Activated CD8-positive, alpha-beta memory T cell treated with anti-CD3 and anti-CD28 coated beads for 36 hours (primary cell): ENCODE measurements around the gene PLP2. TPM values are rescaled to one million over a fixed set of nuclear protein-coding genes. Genes with fewer than 3 reads are reported as not detected.

Experiments used
- CTCF ChIA-PET: fragments of 350-600 bp; sonication (Branson Sonifier 250); formaldehyde crosslinking; loops from one replicate; lab custom pipeline; 2021; ENCODE audit warnings: antibody characterized with exemption; lab: Charles Lee
- POLR2A ChIA-PET: fragments of 350-600 bp; sonication (Branson Sonifier 250); formaldehyde crosslinking; loops from one replicate; lab custom pipeline; 2021; ENCODE audit warnings: antibody characterized with exemption; lab: Charles Lee
- total RNA-seq, 2 experiments: library from RNA; stranded (reverse); gene quantifications; one replicate each; pipeline ENCODE4 v1.2.3, GENCODE V29; 2021

Gene PLP2
- total RNA-seq, 2 experiments from 2014 or later, result 80.2 to 86.8 TPM

DNA sequence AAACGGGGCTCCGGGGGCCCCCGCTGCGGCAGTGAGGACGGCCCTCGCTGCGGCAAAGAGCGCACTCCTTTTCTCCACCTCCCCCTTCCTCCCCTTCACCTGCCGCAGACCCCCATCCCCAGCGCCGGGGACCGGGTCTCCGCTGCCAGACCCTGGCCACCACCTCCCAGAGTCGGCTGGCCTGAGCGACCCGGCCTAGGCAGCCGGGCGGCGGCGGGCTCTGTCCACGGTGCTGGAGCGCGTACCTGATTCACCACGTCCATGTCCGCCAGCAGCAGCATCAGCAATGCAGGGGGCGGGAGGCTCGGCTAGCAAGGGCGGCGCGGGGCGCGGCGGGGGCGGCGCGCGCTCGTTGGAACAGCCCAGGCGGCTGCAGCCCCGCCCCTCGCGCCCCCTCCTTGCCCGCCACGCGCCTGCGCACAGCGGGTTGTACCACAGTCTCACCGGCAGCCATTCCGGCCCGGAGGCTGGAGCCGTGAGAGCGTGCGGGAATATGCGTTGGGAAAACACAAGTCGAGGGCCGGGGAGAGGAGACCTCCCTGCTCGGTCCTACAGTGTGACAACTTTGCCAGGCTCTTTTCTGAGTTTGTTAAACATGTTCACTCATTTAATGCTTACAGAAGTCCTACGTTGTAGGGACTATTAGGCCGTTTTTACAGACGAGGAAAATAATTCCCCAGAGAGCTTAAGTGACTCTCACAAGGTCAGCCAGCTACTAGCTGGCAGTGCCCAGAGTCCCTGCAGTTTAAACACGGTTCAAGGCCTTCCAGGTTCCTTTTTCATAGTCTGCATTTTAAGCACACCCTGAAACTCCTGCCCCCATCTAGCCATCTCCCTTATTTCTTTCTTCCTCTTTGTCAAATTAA, 28.4 kb downstream of the PLP2 start, which contains the start of gene SYP:
TSS of gene SYP (minus strand) at position 288 of the 866 bp plus-strand sequence. CDS start at position 281, 7 bp downstream.
- CTCF ChIA-PET, result no interaction called here
- POLR2A ChIA-PET, result interaction anchor here (0.7 kb wide), 1 partner anchor 48 kb away, joined by 3 read pairs; no protein-coding TSS in a partner anchor

DNA sequence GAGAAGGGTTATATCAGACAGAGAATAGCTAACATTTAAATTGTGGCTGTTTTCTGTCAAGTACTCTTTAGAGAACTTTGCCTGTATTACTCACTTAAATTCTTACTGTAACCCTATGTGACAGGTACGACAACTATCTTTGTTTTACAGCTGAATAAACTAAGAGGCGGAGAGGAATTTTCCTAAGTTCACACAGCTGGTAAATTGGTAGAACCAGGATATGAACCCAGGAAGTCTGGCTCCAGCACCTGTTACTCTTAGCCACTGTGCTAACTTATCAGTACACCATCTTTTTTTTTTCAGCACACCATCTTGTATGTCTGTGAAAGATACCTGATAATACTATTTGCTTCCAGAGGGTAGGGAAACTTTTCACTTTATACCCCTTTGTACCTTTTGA, 30.3 kb downstream of the PLP2 start:
- POLR2A ChIA-PET, result no interaction called here
- CTCF ChIA-PET, result interaction anchor here (0.7 kb wide), 1 partner anchor 89 kb away, joined by 3 read pairs; no protein-coding TSS in a partner anchor

DNA sequence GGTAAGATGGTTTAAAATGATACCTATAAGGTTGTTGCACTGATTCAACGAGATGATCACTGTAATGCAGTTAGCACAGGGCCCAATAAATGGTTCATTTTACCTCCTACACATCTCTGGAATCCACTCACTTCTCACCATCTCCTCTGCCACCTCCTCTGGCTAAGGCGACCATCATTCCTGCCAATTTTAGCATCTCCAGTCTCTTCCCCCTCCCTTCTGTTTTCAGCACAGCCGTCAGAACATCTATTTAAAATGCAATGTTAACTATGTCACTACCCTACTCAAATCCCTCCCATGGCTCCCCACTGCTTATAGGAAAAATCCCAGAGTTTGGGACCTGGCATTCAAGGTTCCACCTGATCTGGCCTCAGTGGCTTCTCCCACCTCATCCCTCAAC, 31.8 kb downstream of the PLP2 start:
- CTCF ChIA-PET, result no interaction called here
- POLR2A ChIA-PET, result no interaction called here

DNA sequence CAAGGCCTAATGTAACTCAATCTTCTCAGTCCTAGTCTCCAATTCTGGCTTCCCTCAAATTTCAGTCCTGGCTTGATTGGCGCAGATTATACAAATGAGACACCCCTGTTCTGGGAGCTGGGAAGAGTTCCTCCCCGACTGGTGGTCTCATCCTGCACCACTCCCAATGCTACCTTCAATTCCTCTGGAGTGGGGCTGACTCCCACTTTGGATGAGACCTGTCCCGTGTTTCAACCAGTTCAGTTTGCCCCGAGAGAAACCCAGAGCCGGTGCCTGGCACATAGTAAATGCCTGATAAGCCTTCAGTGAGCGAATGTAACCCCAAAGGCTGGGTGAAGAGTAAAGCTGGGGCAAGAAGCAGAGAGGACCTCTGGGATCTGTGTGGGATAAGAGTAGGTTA, 32.3 kb downstream of the PLP2 start:
- ChIA-PET CTCF (no interaction called here), POLR2A (no interaction called here)

DNA sequence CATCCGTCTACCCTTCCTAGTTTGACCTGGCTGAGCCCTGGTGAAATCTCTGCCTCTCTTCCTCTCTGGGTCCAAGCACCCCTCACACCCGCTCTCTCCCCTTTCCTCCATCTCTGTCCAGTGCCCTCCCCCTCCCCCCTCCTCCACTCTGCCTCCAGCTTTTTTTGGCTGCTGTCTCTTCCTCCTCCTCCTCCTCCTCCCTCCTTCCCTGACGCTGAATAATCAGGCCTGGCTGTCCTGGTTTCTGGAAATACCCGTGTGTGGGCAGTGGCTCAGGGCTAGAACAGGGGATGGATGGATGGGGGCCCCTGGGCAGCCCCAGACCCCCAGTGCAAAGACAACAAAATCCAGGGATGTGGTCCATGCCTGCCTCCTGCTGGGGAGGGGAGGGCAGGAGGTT, 33.0 kb downstream of the PLP2 start:
- POLR2A ChIA-PET, result no interaction called here
- CTCF ChIA-PET, result no interaction called here

DNA sequence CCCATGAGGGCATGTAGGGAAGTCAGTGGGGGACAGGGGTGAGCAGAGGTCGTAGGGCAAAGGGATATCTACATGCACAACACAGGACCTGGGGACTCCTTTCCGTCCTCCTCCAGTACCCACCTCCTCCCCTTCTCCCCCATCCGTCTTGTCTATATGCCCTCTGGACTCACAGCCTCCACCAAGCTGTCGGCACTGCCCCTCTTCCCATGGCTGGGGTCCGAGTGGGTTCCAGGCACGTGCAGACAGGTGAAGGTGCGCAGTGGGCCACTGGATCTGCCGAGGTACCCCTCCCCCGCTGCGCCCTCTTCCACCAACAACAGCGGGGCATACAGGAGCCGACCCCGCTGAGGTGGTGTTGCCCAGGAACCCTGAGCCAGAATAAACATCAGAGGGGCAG, 33.7 kb downstream of the PLP2 start:
- POLR2A ChIA-PET, result no interaction called here
- CTCF ChIA-PET, result no interaction called here

DNA sequence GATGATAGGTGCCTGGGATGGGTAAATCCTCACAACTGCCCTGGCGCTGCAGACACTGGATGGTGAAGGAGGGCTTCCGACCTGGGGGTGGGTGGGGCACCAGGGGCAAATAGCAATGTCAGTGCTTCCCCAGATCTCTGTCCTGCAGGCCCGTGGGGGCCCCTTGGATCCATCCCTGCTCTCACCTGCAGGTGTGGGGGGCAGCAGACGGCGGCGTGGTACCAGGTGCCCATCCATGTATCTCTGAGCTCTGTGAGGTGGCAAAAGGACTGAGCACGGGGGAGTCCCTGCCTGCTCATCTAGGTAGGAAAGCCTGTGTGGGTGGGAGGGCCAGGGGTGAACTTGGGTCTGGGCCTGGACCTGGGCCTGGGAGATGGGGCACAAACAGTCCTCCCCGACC, 34.8 kb downstream of the PLP2 start:
- POLR2A ChIA-PET, result no interaction called here
- CTCF ChIA-PET, result no interaction called here

DNA sequence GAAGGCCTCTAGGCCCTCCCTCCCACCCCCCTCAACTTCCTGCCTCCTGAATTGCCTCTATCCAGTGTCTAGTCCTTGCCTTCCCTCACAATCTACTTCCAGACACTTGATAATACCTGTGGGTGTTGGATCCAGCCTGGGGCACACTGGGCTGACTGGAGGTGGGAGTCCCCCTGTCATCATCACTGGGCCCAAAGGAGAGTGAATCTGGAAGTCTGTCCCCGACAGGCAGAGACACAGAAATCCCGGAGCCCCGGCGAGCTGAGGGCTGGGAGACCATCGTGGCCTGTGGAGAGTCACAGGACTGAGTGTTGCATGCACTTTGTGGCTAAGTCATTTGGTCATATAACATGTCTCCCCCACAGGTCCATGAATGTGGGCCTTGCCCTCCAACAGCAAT, 36.7 kb downstream of the PLP2 start:
- ChIA-PET CTCF (no interaction called here), POLR2A (no interaction called here)

DNA sequence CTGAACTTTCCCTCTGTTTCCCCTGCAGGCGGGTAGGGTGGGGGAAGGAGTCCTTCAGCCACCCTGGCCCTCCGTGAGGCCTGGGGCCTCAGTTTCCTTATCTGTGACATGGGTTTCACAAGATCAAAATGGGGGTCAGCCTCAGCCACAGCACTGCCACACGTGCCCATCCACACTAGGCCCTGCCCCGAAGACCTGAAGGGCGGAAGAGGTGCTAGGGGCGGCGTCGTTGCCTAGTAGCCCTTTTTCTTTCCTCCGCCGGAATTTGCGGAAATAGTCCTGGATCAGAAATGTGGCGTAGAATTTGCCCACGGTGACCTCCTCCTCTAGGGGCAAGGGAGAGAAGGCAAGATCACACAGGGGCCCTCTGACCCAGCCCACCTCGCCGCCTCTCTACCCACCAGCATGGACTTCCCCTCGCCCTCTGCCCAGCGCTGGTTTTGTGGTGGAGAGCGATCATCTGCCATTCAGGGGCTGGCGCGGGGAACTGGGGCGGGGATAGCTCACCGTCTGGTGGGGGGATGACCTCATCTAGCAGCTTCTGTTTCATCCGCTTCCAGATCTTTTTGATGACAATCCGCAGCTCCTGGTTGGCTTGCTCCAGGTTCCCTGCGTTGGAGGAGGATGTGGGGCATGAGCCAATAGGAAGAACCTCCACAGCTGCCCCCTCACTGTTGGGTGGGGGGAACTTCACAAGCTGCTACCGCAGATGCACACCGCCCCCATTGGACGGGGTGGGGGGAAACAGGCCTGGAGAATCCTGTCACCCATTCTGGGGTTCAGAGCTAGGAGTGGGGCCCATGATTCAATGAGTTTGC, 37.9 kb downstream of the PLP2 start:
- ChIA-PET CTCF (no interaction called here), POLR2A (no interaction called here)

DNA sequence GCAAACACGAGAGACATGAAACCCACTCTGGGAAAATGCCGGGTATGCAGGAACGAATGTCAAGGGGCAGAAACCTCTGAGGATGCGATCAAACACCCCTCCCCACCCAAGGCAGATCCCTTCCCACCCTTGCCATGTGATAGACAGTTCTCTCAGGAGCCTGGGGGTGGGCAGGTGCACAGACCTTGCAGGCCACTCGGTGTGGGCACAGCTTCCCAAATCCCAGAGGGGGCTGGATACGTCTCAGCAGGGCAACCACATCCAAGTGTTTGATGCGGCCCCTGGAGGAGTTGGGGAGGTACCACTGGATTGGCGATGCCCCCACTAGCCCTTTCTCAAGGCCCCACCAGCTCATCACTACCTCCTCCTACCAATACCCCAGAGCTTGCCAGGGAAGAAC, 38.7 kb downstream of the PLP2 start:
- ChIA-PET POLR2A (no interaction called here), CTCF (no interaction called here)

DNA sequence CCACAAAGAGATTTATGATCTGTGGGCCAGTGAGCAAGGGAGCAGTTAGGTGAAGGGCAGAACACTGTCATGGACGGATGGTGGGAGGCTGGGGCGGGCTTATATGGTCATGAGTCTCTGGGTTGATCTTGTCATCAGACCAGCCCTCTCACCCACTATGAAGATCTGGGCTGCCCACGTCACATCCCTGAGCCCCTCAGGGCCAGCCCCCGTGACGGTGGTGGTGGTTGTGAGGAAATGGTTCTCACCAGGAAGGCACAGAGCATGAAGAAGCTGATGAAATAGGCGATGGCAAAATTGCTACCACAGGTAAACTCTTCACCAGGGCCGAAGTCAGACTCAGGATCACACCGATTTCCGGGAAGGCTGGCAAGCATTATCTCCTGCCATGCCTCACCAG, 39.4 kb downstream of the PLP2 start:
- ChIA-PET CTCF (no interaction called here), POLR2A (no interaction called here)

DNA sequence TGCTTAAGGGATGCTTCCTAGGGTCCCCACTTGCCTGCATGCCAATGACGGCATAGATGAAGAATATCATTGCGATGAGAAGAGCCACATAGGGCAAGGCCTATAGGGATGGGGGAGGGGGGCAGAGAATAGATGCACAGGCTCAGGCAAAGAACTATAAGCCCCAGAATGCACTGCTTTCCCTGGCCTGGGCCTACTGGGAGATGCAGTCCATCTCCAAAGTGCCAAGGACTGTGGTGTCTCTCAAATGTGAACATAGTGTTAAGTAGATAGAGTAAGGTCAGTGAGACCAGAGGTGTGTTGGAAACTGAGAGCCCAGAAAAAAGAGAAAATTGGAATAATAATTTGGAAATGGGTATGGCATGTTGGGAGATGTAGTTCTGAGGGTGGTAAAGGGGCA, 40.5 kb downstream of the PLP2 start:
- ChIA-PET POLR2A (no interaction called here), CTCF (no interaction called here)

DNA sequence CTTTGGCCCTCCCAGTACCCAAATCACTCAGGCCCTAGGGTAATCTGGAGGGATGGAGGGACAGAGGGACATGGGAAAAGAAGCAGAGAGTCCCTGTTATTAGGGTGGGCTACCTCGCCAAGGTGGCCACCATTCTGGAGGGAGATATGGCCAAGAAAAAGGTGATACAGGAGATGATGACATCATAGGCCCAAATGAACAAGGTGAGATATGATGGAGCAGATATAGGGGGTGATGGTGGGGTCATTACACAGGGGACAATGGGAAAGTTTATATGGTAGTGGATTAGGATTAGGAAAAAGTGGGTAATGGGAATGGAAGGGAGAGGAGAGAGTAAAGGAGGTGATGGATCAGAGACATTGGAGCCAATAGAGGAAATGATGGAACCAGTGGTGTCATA, 41.2 kb downstream of the PLP2 start:
- CTCF ChIA-PET, result no interaction called here
- POLR2A ChIA-PET, result no interaction called here

DNA sequence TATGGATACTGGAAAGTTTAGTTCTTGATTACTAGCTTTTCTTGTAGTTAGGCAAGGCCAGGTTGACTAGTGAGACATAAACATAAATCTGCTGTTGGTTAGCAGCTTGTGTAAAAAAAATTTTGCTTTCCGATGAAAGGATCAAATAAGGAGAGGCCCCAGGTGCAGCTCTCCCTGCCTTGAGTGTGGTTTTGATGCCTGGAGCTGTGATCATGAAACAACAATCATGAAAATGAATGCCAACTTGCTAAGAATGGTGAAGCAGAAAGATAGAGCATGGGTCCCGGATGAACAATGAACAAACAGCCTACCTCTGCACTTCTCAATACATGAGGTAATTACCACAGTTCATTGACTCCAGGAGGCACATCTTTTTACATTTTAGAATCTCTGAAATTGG, 42.7 kb downstream of the PLP2 start:
- ChIA-PET POLR2A (no interaction called here), CTCF (no interaction called here)

DNA sequence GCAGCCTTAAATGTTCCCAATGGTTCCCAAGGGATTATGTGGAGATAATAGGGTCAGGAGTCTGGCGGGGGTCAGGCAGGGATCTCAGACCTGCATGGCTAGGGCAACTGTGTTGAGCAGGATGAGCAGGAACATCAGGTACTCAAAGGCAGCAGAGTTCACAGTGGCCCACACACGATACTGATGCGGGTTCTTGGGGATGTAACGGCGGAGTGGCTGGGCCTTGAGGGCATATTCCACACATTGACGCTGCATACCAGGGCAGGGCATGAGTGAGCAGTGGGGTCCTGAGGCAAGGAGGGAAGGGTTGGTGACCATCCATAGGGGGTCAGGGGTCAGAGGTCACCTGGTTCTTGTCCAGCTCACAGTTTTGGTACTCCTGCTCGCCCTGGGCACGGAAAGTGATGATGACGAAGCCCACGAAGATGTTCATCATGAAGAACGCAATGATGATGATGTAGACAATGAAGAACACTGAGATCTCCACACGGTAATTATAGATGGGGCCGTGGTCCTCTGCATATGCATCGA, 43.4 kb downstream of the PLP2 start:
- ChIA-PET POLR2A (no interaction called here), CTCF (no interaction called here)

DNA sequence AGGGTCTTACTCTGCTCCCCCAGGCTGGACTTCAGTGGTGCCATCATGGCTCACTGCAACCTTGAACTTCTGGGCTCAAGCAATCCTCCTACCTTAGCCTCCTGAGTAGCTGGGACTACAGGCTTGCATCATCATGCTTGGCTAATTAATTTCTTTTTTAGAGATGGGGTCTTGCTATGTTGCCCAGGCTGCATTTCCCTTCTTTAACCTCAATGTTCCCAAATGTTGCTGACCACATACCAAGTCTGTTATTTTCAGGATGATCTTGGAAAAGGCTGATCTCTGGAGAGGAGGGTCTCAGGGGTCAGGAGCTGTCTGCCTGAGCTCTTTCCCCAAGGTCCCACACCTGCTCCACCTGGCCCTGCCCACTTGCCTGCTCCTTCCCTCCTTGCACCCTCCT, 48.4 kb downstream of the PLP2 start:
- ChIA-PET POLR2A (no interaction called here), CTCF (no interaction called here)

DNA sequence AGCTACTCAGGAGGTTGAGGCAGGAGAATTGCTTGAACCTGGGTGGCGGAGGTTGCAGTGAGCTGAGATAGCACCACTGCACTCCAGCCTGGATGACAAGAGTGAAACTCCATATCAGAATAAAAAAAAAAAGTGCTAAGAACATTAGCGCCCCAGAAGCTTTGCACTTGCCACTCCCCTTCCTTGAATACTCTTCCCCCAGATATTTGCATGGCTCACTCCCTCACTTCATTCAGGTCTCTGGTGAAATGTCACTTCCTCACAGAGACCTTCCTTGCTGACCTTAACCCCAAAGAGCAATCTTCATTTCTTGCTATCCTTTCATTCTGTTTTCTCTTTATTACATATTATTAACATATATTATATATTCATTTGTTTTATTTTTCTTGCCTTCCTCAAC, 50.2 kb downstream of the PLP2 start:
- ChIA-PET POLR2A (no interaction called here), CTCF (no interaction called here)
